GM12864 (cell line): Measurements from ENCODE around the gene GATA2.

ENCODE experiments used
- DNase-seq: peaks from one replicate; pipeline ENCODE4 v3.0.0-alpha.2; 2011; ENCODE audit warnings: low read depth
- H3K4me3 ChIP-seq: 2 replicates; pipeline ENCODE4 v1.5.1; 2011; ENCODE audit warnings: mild to moderate bottlenecking, low read depth, low read length, control low read depth
- CTCF ChIP-seq: IDR thresholded peaks from 2 replicates; pipeline ENCODE4 v1.5.1; 2011; ENCODE audit warnings: low read depth, mild to moderate bottlenecking, moderate library complexity, low read length, control low read depth, inconsistent platforms; ENCODE audit errors: missing control alignments

The GATA2 gene

GRCh38 chr3:128505771-128506170 is 12.8 kb upstream of the GATA2 start:
- no peak for TF ChIP-seq CTCF
- no peak for DNase-seq
- no peak overlapping the region for H3K4me3 ChIP-seq

GRCh38 chr3:128504963-128505730 is 12.1 kb upstream of the GATA2 start:
- H3K4me3 ChIP-seq, result no peak overlapping the region
- no peak for DNase-seq
- no peak for TF ChIP-seq CTCF

- no peak for TF ChIP-seq CTCF
- no peak overlapping the region for H3K4me3 ChIP-seq
- no peak for DNase-seq
Measured at GRCh38 chr3:128504533-128504915, 11.5 kb upstream of the GATA2 start.

GRCh38 chr3:128503751-128504532 is 10.9 kb upstream of the GATA2 start:
- no peak overlapping the region for H3K4me3 ChIP-seq
- TF ChIP-seq CTCF, result no peak
- no peak for DNase-seq

- DNase-seq, result no peak
- TF ChIP-seq CTCF, result no peak
- no peak overlapping the region for H3K4me3 ChIP-seq
Measured at GRCh38 chr3:128503164-128503651, 10.2 kb upstream of the GATA2 start.

- no peak overlapping the region for H3K4me3 ChIP-seq
- no peak for TF ChIP-seq CTCF
- no peak for DNase-seq
Measured at GRCh38 chr3:128502712-128503111, 9.7 kb upstream of the GATA2 start.
